GM21367 (cell line): ENCODE results near the gene MAP7.
"Not testable (repeated sequence)": the region's sequence is repeated elsewhere in the genome, so short reads cannot be mapped to it uniquely, and the experiment has no call there.

Experiments used
- ATAC-seq: cut with Tn5 transposase; IDR thresholded peaks from one replicate; pipeline ENCODE4 v1.9.1; 2021; ENCODE audit not compliant: unreplicated experiment

MAP7 gene

DNA sequence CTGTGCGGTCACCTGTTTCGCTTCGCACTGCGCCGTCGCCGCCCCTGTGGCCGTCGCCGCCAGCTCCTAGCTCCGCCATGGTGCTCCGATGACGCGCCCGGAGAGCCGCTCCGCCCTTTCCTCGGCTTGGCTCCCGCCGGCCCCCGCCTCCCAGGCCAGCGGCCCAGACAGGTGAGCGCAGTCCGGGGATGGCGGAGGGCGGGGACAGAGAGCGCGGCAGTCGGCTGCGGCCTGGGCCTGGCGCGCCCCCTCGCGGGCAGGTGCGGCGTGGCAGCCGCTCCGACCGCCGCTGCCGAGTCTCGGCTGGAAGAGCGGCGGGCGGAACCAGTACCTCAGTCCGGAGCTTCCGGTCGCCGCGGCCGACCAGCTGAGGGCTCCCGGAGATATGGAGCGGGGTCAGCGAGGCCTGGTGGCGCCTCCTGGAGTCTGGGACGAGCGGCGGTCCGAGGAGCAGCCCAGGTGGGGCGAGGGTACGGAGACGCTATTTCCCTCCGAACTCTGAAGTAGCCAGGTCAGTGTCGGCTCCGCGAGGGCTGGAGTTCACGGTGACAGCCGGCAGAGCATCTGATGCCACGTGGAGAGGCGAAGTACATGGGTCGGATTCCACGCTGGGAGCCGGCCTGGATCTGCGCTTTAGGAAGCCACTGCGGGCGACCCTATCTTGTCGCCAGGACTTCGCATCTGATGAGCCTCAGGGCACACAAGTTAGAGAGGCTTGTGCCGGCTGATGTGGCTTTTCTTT, at the start of gene MAP7:
Gene MAP7, minus strand, starts transcription at position 93 of the 742 bp plus-strand sequence. Its CDS starts 14 bp downstream, at position 79.
- peak; percentile 47 for ATAC-seq

DNA sequence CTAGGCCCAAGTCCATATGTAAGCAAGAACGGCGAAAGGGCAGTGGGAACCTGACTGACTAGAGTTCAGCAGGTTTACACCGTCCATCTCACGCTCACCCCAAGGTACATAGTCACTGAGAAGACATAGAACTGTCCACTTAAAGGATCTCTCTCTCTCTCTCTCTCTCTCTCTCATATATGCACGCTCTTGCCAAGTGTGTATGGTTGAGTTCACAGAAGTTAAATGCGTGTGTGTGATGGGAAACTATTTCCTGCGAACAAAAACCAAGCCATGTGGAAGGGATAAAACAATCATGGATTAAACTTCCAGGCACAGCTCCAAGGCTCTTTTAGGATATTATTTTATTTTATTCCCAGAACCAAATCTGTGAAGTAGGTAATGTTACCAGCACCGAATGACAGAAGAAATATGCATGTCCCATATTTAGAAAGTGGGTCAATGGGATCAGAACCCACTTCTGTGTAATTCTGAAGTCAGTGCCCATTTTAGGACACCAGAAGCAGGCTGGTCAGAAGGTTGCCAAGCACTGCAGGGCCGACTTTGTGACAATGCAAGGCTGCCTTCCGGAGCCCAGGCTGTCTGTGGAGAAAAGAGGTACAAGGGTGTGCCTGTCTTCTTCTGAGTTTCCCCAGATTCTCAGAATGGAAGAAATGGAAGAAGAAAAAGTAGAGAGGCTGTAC, 49.2 kb upstream of the MAP7 start:
- no peak for ATAC-seq

DNA sequence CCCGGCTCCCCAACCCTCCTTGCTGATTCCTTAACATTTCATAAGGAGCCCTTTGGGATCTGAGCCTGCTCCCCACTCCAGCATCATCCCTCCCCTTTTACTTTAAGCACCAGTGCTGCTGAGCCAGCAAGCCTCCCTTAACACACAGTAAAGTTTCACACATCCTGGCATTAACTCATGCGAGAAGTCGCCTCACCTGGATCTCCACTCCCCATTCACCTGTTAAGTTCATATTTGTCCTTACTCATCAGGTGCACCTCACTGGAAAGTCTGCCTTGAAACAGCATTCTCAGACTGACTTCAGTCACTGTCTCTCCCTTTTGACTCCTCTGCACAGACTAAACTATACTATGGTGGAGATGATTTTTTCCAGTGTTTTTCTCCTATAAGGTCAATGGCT, 47.8 kb upstream of the MAP7 start:
- no peak for ATAC-seq

DNA sequence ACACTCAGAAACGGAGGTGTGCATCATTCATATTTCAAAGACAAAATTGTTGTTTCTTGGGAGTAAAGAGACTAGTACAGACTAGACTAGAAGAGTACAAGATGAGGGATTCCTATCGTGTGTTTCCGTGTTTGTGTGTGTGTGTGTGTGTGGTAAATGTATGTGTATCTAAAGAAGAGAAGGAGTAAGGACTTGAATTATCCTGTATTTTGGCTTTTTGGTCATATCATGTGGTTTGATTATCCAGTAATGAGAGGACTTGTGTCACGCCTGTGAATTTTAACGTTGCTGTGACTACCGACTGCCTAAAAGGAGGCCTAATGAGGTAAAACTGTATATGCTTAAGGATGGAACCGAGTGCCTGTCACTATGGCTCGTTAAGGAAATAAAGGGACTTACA, 44.4 kb upstream of the MAP7 start:
- ATAC-seq = no peak

DNA sequence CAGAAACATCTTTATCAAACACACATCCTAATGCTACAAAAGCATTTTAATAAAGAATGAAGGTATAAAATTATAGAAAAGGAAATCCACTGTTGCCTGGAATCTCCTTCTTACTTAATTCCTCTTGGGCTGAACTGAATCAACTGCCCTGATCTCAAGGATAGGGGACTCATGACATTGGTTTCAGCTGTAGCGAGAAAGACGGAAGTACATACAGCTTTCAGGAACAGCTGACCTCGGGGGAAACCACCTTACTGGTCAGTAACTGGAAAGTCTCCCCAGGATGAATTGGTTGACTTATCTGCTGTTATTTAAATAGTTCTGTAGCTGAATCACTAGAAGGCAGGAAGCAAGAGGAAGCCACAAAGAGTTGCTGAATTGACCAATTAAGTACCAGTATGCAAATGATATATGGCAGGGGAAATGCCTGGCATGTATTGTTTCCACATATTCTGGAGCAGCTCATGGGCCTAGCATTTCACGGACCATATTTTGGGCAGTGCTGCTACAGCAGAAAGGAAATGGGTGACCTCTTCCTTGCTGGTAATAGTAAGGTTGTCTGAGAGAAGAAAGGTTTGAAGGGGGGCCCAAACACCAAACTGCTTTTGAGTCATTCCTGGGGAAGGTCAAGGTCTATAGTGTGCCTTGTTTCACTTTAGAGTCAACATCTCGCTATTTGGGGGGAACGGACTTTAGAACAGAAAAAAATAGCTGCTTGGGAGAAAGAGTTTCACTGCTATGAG, 43.7 kb upstream of the MAP7 start:
- peak; percentile 96 for ATAC-seq

DNA sequence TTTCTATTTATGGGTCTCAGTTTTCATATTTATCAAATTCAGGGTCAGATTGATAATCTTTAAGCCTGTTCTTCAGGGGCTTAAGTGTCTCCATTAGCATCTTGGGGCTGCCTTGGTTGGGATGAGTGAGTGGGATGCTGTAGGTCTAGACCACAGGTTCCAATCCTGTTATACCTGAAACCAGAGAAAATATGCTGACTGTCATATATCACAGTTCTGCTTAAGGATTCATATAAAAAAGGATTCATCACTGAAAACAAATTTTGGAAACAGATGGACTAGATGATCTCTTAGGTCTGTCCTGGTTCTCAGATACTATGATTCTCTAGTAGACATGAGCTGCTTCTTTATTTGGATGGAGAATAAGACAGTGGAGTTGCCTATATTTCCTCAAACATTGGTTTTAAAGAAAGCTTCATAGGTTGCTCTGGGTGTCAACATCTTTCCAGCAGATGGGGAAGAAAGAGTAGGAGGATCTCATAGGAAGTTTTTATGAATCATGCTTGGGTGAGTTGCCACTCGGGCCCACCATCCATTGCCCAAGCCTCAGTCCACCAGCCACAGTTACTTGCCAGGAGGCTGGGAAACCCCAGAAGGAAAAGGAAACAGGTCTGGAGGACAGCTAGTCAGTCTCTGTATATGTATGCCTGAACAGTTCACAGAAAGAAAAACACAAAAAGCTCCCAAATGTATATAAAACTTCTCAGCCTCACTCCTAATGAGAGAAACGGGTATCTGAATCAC, 42.9 kb upstream of the MAP7 start:
- ATAC-seq = no peak

DNA sequence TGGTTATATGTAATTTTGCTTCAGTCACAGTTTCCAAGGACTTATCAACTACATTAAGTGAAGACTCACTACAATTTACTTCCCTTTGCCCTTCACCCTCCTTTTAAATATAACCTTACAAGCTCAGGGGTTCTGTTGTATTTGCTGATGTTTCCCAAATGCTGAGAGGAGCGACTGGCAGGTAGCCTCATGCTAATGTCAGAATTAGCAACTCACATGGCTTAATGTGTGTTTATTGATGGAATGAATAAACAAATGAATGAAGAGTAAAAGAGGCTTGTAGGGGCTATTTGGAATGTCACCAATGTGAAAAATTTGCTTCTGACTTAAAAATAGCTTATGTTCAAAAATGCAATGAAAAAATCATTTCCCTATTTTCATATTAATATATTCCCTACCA, 41.4 kb upstream of the MAP7 start:
- no peak for ATAC-seq

DNA sequence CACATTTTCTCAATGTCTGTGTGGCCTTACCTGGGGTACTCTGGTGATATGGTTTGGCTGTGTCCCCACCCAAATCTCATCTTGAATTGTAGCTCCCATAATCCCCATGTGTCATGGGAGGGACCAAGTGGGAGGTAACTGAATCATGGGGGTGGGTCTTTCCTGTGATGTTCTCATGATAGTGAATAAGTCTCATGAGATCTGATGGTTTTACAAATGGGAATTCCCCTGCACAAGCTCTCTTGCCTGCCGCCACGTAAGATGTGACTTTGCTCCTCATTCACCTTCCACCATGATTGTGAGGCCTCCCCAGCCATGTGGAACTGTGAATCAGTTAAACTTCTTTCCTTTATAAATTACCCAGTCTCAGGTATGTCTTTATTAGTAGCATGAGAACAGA, 40.6 kb upstream of the MAP7 start:
- ATAC-seq = not testable (repeated sequence)

DNA sequence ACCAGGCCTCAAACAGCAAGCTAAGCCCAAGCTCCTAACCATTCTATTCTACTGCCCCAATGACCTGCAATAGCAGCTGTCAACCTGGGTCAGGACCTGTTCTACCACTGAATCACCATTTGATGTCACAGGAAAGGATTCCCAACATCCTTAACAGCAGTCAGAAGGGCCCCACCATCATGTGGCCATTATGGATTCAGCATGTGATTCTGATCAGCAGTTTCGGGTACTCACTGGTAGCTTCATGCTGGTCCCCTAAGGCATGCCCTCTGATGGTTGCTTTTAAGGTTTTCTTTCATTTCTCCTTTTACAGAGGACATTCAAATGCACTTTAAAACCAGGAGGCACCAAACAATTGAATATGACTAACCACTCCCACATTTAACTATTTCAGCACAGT, 37.3 kb upstream of the MAP7 start:
- ATAC-seq = no peak

DNA sequence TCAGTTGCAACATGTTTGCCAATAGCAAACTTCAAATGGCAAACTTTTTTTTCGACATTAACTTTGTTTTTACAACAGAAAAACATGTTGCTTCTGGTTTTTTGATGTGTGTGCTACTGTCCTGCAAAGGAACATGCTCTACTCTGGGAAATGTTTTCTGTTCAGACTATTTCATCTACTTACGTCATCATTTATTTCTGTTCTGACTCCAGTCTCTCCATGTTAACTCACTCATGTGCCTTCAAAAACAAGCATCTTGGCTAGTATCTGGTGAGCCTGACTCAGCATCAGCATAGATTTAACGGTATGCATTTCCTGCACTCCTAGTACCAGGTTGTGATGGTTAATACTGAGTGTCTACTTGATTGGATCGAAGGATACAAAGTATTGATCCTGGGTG, 36.1 kb upstream of the MAP7 start:
- no peak for ATAC-seq

DNA sequence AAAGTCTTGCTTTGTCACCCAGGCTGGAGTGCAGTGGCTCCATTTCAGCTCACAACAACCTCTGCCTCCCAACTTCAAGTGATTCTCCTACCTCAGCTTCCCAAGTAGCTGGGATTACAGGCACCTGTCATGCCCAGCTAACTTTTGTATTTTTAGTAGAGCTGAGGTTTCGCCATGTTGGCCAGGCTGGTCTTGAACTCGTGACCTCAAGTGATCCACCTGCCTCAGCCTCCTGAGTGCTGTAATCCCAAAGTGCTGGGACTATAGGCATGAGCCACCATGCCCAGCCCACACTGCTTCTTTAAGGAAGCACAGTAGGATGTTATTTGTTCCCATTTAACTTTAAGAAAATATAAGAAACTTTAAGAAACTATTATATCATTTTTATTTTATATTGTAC, 35.3 kb upstream of the MAP7 start:
- ATAC-seq = not testable (repeated sequence)

DNA sequence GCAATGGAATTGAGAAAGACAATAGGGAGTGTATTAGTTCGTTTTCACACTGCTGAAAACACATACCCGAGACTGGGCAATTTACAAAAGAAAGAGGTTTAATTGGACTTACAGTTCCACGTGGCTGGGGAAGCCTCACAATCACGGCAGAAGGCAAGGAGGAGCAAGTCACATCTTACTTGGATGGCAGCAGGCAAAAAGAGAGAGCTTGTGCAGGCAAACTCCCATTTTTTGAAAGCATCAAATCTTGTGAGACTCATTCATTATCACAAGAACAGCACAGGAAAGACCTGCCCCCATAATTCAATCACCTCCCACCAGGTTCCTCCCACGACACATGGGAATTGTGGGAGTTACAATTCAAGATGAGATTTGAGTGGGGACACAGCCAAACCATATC, 34.1 kb upstream of the MAP7 start:
- ATAC-seq = not testable (repeated sequence)

DNA sequence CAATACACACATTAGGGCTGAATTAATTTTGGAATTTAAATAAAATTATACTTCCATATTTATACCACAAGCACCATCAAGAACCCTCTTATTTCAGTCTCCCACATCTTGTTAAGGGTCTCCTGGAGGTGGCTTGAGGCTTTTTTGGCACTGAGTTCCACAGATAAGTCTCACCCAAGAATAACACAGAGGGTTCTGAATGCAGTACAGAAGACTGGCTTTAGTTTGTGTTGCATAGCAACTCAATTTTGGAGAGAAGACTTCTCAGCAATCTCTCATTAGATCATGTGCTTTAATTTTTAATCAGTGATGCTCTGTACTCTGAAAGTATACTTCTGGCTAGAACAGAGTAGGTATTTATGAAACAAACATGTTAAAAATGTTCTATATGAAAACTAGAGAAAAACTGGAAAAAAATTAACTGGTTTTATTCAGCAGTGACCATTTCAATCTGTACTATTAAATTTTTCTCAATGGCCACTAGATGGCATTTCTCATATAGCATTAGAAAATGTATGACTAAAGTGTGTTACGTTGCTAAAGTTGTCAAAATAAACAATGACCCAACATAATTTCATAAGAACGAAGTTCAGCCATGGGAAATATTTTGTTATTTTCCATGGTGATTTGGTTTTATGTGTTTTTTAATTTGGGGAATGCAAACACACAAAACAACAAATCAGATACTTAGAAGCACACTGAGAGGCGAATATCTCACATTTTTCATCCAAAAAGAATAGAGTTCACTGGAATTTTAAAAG, 32.7 kb upstream of the MAP7 start:
- no peak for ATAC-seq

DNA sequence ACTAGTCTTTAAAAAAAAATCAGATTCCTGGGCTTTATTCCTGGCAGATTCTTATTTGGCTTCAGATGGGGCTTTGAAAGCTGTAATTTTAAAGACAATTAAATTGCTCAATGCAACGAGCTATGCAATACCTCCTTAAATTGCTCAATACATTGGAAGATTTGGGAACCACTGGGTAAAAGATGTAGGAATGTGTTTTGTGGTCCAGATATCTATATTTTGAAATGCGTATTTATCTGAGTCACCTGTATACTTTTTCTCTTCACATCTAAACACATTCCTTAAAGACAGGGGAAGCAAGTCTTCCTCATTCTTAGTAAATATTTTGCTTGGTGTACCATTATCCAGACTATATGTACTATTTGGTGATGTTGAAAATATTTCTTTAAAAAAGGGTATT, 29.6 kb upstream of the MAP7 start:
- no peak for ATAC-seq

DNA sequence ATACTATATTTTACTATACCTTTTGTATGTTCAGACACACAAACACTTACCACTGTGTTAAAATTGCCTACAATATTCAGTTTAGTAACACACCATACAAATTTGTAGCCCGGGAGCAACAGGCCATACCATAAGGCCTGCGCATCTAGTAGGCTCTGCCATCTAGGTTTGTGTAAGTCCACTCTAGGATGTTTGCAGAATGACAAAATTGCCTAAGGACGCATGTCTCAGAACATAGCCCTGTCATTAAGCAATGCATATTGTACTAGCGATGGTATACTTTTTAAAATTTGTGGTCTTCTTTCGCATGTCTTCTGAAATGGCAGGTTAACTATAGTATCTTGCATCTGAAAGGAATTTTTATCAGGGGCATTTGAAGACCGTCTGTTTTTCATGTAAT, 26.6 kb upstream of the MAP7 start:
- ATAC-seq = no peak

DNA sequence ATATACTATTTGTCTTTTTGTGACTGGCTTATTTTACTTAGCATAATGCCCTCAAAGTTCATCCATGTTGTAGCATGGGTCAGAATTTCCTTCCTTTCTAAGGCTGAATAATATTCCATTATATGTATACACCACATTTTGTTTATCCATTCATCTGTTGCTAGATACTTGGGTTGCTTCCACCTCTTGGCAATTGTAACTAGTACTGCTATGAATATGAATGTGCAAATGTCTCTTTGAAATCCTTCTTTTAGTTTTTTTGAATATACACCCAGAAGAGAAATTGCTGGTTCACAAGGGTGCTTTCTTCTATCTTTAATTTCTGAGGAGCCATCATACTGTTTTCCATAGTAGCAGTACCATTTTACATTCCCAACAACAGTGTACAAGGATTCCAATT, 21.3 kb upstream of the MAP7 start:
- no peak for ATAC-seq

DNA sequence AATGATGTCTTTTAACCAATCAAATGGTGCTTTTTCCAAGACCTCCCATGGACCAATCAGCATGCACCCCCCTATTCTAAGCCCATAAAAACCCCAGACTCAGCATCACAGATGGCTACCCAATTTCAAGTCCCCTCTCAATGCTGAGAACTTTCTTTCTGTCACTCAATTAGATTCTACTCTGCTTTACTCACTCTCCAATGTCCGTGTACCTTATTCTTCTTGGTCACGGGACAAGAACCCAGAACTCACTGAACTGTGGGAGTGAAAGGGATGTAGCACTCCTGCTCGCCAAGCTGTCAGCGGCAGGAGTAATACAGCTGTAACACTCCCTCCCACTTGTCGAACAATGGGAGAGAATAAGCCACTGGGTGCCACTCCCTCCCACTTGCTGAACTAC, 20.8 kb upstream of the MAP7 start:
- no peak for ATAC-seq

DNA sequence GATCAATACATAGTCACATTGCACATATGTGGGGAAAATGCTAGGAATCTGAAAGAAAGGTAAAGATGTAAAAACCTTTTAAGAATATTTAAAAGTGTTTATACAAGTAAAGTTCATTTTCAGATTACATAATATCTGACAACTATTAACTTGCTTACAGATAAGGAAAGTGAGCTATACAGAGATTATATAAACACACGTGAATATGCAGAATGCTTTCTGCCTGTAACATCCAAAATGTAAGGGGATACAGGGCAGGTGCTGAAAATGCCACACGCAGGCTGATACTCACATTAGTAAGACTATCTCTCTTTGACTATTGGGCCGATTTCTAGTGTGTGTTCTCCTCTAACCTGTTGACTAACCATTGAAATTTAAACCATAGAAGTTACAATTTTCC, 17.9 kb upstream of the MAP7 start:
- ATAC-seq = no peak

DNA sequence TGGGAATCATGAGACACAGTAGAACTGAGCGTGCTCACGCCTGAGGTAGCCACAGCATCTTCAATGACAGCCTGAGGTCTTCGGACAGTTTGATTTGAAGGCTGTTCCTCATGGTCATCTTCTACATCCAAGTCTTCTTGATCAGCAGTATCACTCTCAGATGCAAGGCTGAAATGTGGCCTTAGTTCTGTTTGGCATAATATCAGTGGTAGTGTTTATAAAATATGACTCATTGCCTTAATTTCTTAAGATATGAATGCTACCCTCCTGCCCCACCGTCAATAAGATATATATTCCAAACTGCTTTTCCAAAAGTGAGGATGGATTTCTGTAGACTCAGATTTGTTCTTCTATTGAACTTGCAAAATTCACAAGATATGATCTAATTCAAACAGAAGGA, 17.5 kb upstream of the MAP7 start:
- no peak for ATAC-seq

DNA sequence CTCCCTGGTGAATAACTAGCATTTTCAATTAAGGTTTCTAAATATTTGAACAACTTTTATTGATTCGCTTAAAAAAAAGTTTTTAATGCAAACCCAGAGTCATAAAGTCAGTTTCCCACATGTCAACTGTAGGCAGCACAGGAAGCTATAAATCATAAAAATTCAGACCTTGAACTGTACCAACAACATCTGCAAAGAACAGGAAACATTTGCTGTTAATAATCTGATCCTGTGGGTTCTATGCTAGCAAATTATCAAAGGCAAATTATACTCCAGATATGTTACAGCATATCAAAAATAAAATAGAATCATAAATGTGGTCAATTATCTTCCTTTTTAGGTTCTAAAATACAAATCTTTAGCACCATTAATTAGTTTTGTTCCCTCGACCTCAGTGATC, 16.6 kb upstream of the MAP7 start:
- no peak for ATAC-seq
